CD4-positive, alpha-beta memory T cell (primary cell): ENCODE results near the gene ANO6. TPM values are rescaled to one million over a fixed set of nuclear protein-coding genes. Genes with fewer than 3 reads are reported as not detected.
"Not testable (repeated sequence)": the region's sequence is repeated elsewhere in the genome, so short reads cannot be mapped to it uniquely, and the experiment has no call there.

Source experiments
- CTCF ChIA-PET: fragments of 350-600 bp; sonication (Branson Sonifier 250); formaldehyde crosslinking; loops from one replicate; lab custom pipeline; 2021; ENCODE audit warnings: inconsistent platforms; ENCODE audit not compliant: partially characterized antibody; lab: Charles Lee
- POLR2A ChIA-PET: fragments of 350-600 bp; sonication (Branson Sonifier 250); formaldehyde crosslinking; loops from one replicate; lab custom pipeline; 2021; ENCODE audit not compliant: partially characterized antibody; lab: Charles Lee
- DNase-seq, 5 donors: peaks; one replicate each; pipeline versions ENCODE4 v3.0.0 to v3.0.0-alpha.2; 2020 to 2022; ENCODE audit warnings: mixed read lengths in 1 of 5
- H3K27ac ChIP-seq: one replicate; pipeline ENCODE4 v1.7.0; 2013; ENCODE audit warnings: low read depth, low read length
- H3K27me3 ChIP-seq: 2 replicates; pipeline ENCODE4 v1.7.0; 2013; ENCODE audit warnings: mild to moderate bottlenecking, low read length, moderate library complexity; ENCODE audit not compliant: insufficient read depth
- H3K36me3 ChIP-seq: 2 replicates; pipeline ENCODE4 v1.7.0; 2013; ENCODE audit warnings: mild to moderate bottlenecking, low read length, moderate library complexity; ENCODE audit not compliant: insufficient read depth
- H3K4me1 ChIP-seq: 2 replicates; pipeline ENCODE4 v1.7.0; 2013; ENCODE audit warnings: mild to moderate bottlenecking, low read length, moderate library complexity; ENCODE audit not compliant: insufficient read depth
- H3K4me3 ChIP-seq, 2 donors: one replicate each; pipeline ENCODE4 v1.7.0; 2013; ENCODE audit warnings: low read length in 2 of 2, mild to moderate bottlenecking in 1 of 2
- H3K9me3 ChIP-seq, 2 donors: one replicate each; pipeline ENCODE4 v1.7.0; 2013; ENCODE audit warnings: low read length in 2 of 2, control low read depth in 1 of 2; ENCODE audit not compliant: control insufficient read depth in 1 of 2
- H3K27ac Mint-ChIP-seq, 7 donors: one replicate each; pipeline ENCODE4 v1.8.0; 2020 to 2021; ENCODE audit warnings: mixed read lengths in 7 of 7, mild to moderate bottlenecking in 6 of 7, inconsistent platforms in 3 of 7, moderate library complexity in 3 of 7
- H3K27me3 Mint-ChIP-seq, 2 donors: one replicate each; pipeline ENCODE4 v1.8.0; 2020 to 2021; ENCODE audit warnings: mixed read lengths in 2 of 2
- H3K36me3 Mint-ChIP-seq, 2 donors: one replicate each; pipeline ENCODE4 v1.8.0; 2020 to 2021; ENCODE audit warnings: mixed read lengths in 2 of 2, inconsistent platforms in 1 of 2, mild to moderate bottlenecking in 1 of 2
- H3K4me1 Mint-ChIP-seq, 4 donors: one replicate each; pipeline ENCODE4 v1.8.0; 2020 to 2021; ENCODE audit warnings: mixed read lengths in 4 of 4, mild to moderate bottlenecking in 1 of 4
- H3K4me3 Mint-ChIP-seq, 8 donors: one replicate each; pipeline ENCODE4 v1.8.0; 2020 to 2021; ENCODE audit warnings: mixed read lengths in 8 of 8, mild to moderate bottlenecking in 7 of 8, moderate library complexity in 6 of 8, inconsistent platforms in 3 of 8
- H3K9me3 Mint-ChIP-seq, 8 donors: one replicate each; pipeline ENCODE4 v1.8.0; 2020 to 2021; ENCODE audit warnings: mixed read lengths in 8 of 8, mild to moderate bottlenecking in 5 of 8, inconsistent platforms in 3 of 8, moderate library complexity in 1 of 8
- intact Hi-C: fragments of 100-400 bp; cut with micrococcal nuclease; formaldehyde crosslinking; loops from one replicate; pipeline ENCODE4 v1.15.1; 2023
- polyA plus RNA-seq, 2 donors: library from polyadenylated mRNA; unstranded; fragments of 300-500 nt; fragmentation: Illumina TruSeq; gene quantifications; one replicate each; pipeline ENCODE4 v1.2.3, GENCODE V29; 2021
- total RNA-seq, 2 experiments: library from RNA; stranded (reverse); gene quantifications; one replicate each; pipeline ENCODE4 v1.2.3, GENCODE V29; 2021

Gene ANO6
- total and polyA plus RNA-seq, 4 experiments from 2014 or later: 25.3 to 36.5 (median 31.0) TPM

DNA sequence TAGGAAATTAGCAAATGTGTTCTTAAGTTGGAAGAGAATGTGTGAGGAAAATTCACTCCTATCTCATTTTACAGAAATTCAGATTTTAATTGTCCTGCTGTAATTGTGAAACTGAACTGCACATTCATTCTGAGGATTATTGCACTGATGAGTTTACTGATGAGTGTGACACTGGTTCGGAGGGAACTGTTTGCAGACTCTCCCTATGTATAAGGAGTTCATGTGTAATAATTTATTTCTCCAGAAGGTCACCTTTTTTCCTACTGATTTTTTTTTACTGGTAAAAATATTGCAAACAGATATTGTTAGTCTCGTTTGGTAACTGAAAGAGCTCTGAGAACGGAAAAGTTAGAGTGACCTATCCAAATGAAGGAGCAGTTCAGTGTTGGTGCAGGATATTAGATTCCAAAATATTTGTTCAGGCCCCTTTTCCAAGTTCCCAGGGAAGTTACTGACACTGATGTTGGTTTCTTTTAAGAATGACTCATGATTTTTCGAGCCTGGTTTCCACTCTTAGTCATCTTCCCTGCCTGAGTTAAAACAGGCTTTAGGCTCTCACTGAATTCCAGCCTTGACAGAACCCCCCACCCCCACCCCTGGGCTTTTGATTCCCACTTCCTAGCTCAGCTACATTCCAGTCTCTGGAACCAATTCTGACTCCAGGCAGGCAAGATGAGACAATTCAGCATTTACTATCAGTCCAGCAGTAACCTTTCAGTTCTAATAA is 18.4 kb downstream of the ANO6 start:
- Mint-ChIP-seq H3K27ac (peak overlapping the region in 3 of 7 donors; percentile 7 to 76 (median 22)), H3K36me3 (peaks cover 5 to 15% of the 10 kb centered on the region in 2 donors), H3K4me1 (peaks cover 28 to 48% (median 42%) of the 10 kb centered on the region in 4 donors), H3K4me3 (no peak overlapping the region), H3K9me3 (peaks cover 0 to 3% (median 0%) of the 10 kb centered on the region in 8 donors), H3K27me3 (no peaks in the 10 kb centered on the region)
- Histone ChIP-seq H3K9me3 (no peaks in the 10 kb centered on the region), H3K4me3 (no peak overlapping the region), H3K27ac (no peak overlapping the region), H3K36me3 (peaks cover 3% of the 10 kb centered on the region), H3K4me1 (peaks cover 21% of the 10 kb centered on the region), H3K27me3 (no peaks in the 10 kb centered on the region)
- ChIA-PET POLR2A (no interaction called here), CTCF (interaction anchor here (1.3 kb wide), 1 partner anchor 35 kb away, joined by 3 read pairs; no protein-coding TSS in a partner anchor)
- intact Hi-C loops: no loop called here
- DNase-seq: no peak

DNA sequence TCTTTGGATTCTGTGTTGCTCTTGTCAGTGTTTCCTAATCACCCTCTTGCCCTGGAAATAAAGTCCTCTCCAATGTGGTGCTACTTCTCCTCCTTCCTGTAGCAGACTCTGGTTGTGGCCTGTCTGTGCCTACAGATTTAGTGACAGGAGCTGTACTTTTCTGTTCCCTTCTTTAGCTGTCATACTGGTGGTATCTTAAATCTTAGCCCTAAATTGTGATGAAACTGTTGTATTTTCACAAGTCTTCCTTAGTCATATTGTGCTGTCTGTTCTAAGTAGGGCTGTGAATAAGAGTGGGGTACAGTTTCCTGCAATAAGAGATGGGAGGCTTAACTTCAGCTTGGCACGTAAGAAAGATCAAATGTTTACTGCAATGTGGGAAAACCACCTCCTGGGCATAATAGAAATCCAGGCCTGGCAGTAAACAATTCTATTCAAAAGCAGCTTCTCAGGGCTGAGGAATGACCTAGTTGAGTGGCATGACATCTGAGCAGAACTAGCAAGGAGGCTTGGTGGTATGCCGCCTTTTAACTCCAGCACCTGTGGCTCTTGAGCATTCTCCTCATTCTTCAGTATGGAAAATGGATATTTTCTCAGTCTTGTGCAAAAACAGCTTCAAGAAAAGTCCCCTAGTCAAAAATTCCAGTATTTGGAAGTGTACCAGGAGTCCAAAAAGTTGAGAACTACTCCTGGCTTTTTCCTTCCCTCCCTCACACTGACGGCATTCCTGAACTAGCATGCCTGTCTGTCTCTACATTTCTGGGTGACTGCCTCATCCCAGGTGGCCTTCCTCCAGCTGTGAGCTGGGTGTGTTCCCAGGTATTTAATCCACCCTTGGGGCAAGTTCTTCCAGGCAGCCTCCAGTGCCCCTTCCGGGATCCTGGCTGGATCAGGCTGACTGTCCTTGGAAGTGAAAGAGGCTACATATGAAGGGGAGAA is 19.5 kb downstream of the ANO6 start:
- H3K4me1 ChIP-seq: peaks cover 21% of the 10 kb centered on the region
- ChIA-PET CTCF (interaction anchor here (1.3 kb wide), 1 partner anchor 34 kb away, joined by 3 read pairs; no protein-coding TSS in a partner anchor), POLR2A (no interaction called here)
- Mint-ChIP-seq H3K9me3 (peaks cover 0 to 5% (median 0%) of the 10 kb centered on the region in 8 donors), H3K36me3 (peaks cover 5 to 13% of the 10 kb centered on the region in 2 donors), H3K4me1 (peaks cover 35 to 58% (median 51%) of the 10 kb centered on the region in 4 donors), H3K27me3 (no peaks in the 10 kb centered on the region), H3K27ac (peak overlapping the region in 5 of 7 donors; percentile 11 to 76 (median 46)), H3K4me3 (no peak overlapping the region)
- H3K27me3 ChIP-seq: no peaks in the 10 kb centered on the region
- intact Hi-C loops: no loop called here
- DNase-seq: no peak
- peaks cover 3% of the 10 kb centered on the region for H3K36me3 ChIP-seq
- no peaks in the 10 kb centered on the region for H3K9me3 ChIP-seq
- no peak overlapping the region for H3K4me3 ChIP-seq
- no peak overlapping the region for H3K27ac ChIP-seq

DNA sequence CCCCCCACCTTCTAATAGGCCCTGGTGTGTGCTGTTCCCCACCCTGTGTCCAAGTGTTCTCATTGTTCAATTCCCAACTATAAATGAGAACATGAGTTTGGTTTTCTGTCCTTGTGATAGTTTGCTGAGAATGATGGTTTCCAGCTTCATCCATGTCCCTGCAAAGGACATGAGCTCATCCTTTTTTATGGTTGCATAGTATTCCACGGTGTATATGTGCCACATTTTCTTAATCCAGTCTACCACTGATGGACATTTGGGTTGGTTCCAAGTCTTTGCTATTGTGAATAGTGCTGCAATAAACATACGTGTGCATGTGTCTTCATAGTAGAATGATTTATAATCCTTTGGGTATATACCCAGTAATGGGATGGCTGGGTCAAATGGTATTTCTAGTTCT is 20.5 kb downstream of the ANO6 start:
- peaks cover 20% of the 10 kb centered on the region for H3K4me1 ChIP-seq
- POLR2A ChIA-PET, H3K4me3 Mint-ChIP-seq, H3K27me3 ChIP-seq, DNase-seq, H3K27ac ChIP-seq, intact Hi-C loops, H3K9me3 ChIP-seq, H3K27me3 Mint-ChIP-seq, CTCF ChIA-PET, H3K9me3 Mint-ChIP-seq, H3K4me3 ChIP-seq, H3K36me3 ChIP-seq, H3K27ac Mint-ChIP-seq: not testable (repeated sequence)
- Mint-ChIP-seq H3K36me3 (peaks cover 10 to 20% of the 10 kb centered on the region in 2 donors), H3K4me1 (peaks cover 40 to 68% (median 58%) of the 10 kb centered on the region in 4 donors)

DNA sequence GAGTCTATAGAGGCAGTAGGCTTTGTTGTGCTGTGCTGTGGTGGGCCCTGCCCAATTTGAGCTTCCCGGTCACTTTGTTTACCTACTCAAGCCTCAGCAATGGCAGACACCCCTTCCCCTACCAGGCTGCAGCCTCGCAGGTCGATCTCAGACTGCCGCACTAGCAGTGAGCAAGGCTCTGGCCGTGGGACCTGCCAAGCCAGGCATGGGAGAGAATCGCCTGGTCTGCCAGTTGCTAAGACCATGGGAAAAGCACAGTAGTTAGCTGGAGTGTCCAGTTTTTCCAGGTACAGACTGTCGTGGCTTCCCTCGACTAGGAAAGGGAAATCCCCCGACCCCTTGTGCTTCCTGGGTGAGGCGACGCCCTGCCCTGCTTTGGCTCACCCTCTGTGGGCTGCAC is 26.3 kb downstream of the ANO6 start:
- no peaks in the 10 kb centered on the region for H3K36me3 ChIP-seq
- H3K9me3 Mint-ChIP-seq: peaks cover 0 to 5% (median 0%) of the 10 kb centered on the region in 8 donors
- no peak overlapping the region for H3K27ac Mint-ChIP-seq
- H3K36me3 Mint-ChIP-seq: peaks cover 7 to 17% of the 10 kb centered on the region in 2 donors
- intact Hi-C loops: no loop called here
- no peak overlapping the region for H3K4me3 ChIP-seq
- H3K9me3 ChIP-seq: no peaks in the 10 kb centered on the region
- POLR2A ChIA-PET: no interaction called here
- H3K4me1 Mint-ChIP-seq: peaks cover 33 to 67% (median 51%) of the 10 kb centered on the region in 4 donors
- no peaks in the 10 kb centered on the region for H3K27me3 ChIP-seq
- no peak for DNase-seq
- H3K4me1 ChIP-seq: peaks cover 22% of the 10 kb centered on the region
- H3K27ac ChIP-seq: no peak overlapping the region
- CTCF ChIA-PET: no interaction called here
- peak overlapping the region in 2 of 8 donors; percentile 8 to 47 for H3K4me3 Mint-ChIP-seq
- no peaks in the 10 kb centered on the region for H3K27me3 Mint-ChIP-seq

DNA sequence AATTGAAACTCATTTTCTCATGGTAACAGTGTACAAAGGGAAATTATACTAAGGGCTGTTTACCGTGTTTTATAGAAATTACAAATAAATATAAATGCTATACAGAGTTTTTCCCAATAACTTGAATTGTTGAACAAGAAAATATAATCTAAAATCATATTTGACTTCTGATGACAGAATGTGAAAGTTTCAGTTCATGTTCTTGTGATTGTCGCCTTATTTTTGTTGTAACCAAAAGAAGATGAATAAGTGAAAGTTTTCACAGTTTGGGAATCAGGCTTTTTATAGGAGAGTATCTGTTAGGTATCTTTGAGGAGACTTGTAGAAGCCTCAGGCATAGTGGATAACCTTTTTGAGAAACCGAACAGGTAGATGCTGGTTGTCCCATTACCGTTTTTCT is 28.1 kb downstream of the ANO6 start:
- intact Hi-C loops: no loop called here
- ChIA-PET POLR2A (no interaction called here), CTCF (no interaction called here)
- H3K9me3 ChIP-seq: no peaks in the 10 kb centered on the region
- peaks cover 22% of the 10 kb centered on the region for H3K4me1 ChIP-seq
- H3K4me3 ChIP-seq: no peak overlapping the region
- H3K27ac ChIP-seq: peak overlapping the region; percentile 2
- Mint-ChIP-seq H3K9me3 (peaks cover 0 to 5% (median 0%) of the 10 kb centered on the region in 8 donors), H3K27me3 (no peaks in the 10 kb centered on the region), H3K27ac (peak overlapping the region in 5 of 7 donors; percentile 30 to 87 (median 60)), H3K4me3 (peak overlapping the region; percentile 54 to 84 (median 72)), H3K36me3 (peaks cover 7 to 16% of the 10 kb centered on the region in 2 donors), H3K4me1 (peaks cover 35 to 71% (median 53%) of the 10 kb centered on the region in 4 donors)
- no peak for DNase-seq
- H3K36me3 ChIP-seq: no peaks in the 10 kb centered on the region
- no peaks in the 10 kb centered on the region for H3K27me3 ChIP-seq

DNA sequence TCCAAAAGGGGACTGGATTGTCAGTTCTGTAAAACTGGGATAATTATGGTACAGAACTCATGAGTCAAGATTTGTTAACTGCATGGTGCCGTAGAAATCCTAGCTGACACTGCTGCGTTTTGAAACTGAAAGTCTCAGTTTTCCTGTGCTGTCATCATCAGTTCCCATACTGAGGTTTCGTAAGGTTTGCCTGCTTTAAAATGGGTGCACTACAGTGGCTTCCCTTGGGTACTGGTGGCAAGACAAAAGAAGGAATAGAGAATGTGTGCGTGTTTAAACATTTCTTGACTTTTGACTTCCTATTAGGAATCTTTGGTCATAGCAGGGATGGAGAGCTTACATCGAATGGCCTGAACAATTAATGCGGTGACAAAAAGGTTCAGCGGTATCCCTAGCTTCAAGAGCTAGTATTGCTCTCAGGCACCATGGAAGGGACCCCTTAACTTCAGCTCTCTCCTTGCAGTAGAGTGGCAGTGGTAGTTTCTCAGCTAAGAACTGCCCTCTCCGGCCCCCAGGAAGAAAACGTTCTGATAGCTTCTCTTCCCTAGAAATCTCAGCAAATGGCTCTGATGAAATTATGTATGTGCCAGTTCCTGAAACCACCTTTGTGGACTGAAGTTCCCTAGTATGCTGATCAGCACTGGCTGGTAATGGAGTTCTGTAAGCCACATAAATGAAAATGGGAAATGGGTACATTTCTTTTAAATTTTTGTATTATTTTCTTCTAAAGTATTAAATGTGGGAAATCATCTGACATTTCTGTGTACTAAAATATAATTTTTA is 28.9 kb downstream of the ANO6 start:
- H3K4me1 Mint-ChIP-seq: peaks cover 29 to 67% (median 48%) of the 10 kb centered on the region in 4 donors
- H3K9me3 Mint-ChIP-seq: peaks cover 0 to 2% (median 0%) of the 10 kb centered on the region in 8 donors
- ChIA-PET POLR2A (no interaction called here), CTCF (no interaction called here)
- H3K4me3 Mint-ChIP-seq: peak overlapping the region; percentile 54 to 84 (median 72)
- no peaks in the 10 kb centered on the region for H3K9me3 ChIP-seq
- H3K27me3 Mint-ChIP-seq: no peaks in the 10 kb centered on the region
- no peaks in the 10 kb centered on the region for H3K36me3 ChIP-seq
- H3K27me3 ChIP-seq: no peaks in the 10 kb centered on the region
- peak overlapping the region; percentile 2 for H3K27ac ChIP-seq
- H3K36me3 Mint-ChIP-seq: peaks cover 7 to 20% of the 10 kb centered on the region in 2 donors
- peak in 3 of 5 donors; percentile 13 to 22 (median 20) for DNase-seq
- peak overlapping the region in 6 of 7 donors; percentile 30 to 87 (median 66) for H3K27ac Mint-ChIP-seq
- peaks cover 22% of the 10 kb centered on the region for H3K4me1 ChIP-seq
- intact Hi-C loops: no loop called here
- H3K4me3 ChIP-seq: peak overlapping the region in 1 of 2 donors; percentile 42
